Measurements from ENCODE around the gene RAB29.

- TF ChIP-seq CTCF (IDR thresholded peaks at IDR 0.05) (no peak), POLR2A (IDR thresholded peaks at IDR 0.05) (no peak)
Measured at GRCh38 chr1:205766570-205766969, 8.7 kb downstream of the RAB29 start.

All from Peyer's patch (tissue), 4 donors.